Body of pancreas (tissue), 4 donors: ENCODE data around the gene MOK.

Experiments used
- CTCF ChIP-seq, 7 experiments: fragments of 450-650 bp in 4 of 7; fragments of 200-600 bp in 3 of 7; sonication (generic) in 3 of 7; IDR thresholded peaks; one replicate each; pipeline ENCODE4 v1.5.1; 2016 to 2019; ENCODE audit warnings: antibody characterized with exemption in 7 of 7
- POLR2A ChIP-seq, 3 donors: fragments of 450-650 bp; IDR thresholded peaks; one replicate each; pipeline ENCODE4 v1.6.1; 2016; ENCODE audit warnings: antibody characterized with exemption in 3 of 3, mild to moderate bottlenecking in 2 of 3

GRCh38 chr14:102315121-102315520, 10.2 kb upstream of the MOK start:
- no peak for TF ChIP-seq CTCF (IDR thresholded peaks at IDR 0.05)
- TF ChIP-seq POLR2A (IDR thresholded peaks at IDR 0.05), result no peak
